RKO (cell line): ENCODE data around the gene NEB.

Experiments
- DNase-seq: peaks from one replicate; pipeline ENCODE4 v3.0.0-alpha.2; 2016; ENCODE audit warnings: low spot score

The NEB gene

DNA sequence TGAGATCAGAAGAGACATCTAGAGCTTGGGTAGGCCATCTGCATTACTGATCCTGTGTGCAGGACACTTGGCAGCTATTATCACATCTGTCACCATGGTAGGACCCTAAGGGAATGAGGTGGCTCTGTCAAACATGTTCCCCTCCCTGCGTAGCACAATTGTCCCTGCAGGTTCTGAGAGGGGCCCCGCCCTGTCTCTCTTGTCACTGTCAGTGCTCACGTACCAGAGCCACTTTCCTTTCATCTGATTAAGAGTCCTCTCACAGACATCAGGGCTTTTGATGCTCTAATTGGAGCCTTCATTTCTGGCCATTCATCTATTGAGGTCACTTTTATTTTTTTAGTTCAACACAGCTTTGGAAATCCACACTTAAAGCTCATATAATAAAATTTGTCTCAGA, 38.5 kb downstream of the NEB start:
- DNase-seq = no peak

DNA sequence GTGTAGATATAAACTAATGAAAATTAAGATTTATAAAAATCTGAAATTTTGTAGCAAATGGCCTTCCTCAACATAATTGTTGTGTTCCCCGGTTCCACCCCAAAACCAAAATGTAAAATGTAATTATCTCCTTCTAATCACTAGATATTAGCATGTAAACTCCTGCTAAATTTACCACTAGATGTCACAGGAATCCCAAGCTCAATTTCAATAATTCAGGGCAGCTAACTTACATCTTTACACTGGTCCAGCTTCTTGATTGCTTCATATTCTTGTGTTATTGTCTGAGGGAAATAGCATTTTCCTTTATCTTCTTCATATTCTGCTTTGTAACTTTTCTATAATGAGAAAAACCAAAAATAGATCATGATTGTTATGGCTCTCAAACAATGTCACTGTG, 42.6 kb downstream of the NEB start:
- DNase-seq = no peak

DNA sequence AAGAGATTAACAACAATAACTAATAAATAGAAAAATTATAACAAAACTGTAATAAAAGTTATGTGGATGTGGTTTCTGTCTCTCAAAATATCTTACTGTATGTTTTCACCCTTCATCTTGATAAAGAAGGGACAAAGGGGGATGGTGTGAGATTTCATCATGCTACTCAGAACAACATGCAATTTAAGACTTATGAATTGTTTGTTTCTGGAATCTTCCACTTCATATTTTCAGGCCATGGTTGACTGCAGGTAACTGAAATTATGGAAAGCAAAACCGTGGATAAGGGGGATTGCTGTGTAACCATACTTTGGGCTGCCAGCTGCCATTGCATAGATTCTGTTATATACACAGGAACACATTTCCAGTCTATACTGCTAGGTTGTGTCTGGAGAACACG, 45.6 kb downstream of the NEB start:
- DNase-seq = no peak

DNA sequence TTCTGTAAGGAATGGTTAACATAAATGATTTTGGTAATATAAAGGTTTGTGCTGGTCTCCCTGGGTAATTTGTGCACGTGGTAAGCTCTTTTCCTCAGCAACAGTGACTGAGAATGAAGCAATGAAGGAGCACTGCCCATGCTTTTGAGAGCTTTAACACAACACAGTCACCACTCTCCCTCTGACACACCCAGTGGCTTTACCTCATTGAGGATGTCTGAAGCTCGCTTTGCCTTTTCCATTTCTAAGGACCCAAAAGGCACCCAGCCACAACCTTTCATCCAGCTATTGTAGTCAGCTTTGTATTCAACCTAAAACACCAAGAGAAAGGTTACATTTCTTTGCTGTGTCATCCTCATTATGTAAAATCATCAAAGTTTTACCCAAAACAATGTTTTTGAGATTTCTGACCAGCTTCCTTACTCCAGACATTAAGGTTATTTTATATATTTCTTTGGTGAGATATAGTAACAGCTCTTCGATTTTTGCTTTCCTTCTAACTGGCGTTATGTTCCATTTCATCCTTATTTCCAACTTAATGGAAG, 51.7 kb downstream of the NEB start:
- DNase-seq = no peak

DNA sequence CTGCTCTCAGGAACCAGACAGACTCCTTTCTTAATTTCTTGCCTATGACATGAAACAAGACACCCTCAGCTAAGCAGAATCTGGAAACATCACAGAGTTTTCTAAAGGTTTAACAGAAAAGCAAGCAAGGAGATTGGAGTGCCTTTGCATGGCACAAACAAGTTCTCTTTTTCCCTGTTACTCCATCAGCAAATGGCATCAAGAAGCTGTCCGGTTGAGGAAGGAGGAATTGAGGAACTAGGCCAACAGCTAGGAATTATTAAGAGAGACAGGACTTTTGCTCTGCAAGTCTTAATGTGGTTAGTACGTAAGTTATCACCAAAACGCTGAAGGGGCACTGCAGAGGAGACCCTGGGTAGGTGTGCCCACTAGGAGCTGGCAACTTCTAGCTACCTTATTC, 53.2 kb downstream of the NEB start:
- DNase-seq = no peak

DNA sequence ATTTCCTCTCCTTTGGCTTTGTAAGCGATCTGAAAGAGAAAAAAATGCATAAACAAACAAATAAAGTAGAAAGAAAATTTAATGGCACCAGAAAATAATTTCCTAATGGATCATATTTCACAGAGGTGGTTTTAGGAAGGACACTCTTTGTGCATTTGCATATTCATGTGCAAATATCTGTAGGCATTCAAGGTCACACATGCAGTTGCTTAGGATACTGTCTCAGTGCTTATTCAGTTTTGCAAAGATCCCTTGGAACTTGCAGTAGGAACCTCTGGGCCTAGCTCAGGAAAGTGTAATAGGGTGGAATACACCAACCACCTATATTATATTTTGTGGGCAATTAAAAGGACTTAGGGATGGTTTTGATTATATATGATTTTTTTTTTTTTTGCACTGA, 54.3 kb downstream of the NEB start:
- no peak for DNase-seq

DNA sequence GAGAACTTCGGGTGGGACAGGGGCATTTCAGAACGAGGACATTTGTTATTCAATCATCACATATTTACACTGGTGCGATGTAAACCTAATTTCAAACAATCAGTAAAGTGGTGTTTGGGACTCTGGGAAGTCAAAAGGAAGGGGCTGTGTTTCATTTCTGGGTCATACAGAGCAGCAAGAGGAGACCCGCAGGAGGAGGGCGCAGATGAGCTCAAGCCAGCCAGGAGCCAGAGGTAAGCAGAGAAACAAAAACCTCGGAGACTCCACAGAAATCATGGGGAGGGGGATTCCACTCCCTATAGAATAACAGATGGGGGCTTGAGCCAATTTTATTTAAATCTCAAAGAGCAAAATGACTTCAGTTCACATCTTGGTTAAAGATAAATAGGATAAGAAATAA, 55.4 kb downstream of the NEB start:
- DNase-seq = no peak

DNA sequence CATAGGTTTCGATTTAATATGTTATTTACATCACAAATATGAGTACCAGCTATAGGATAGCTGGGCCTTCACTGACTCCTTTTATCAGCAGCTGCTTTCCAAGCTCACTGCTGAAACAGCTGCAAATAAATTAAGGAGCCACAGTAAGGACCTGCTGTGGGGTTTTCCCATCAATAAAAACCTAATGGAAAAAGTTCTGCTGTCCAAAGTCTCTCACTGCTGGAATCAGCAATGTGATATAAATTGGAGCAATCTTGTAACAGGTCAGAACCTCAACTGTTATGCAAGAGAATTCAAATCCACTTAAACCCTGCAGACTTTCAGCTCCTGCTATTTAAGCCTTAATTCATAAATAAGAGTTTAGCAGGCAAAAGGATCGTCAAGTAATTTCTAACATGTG, 61.3 kb downstream of the NEB start:
- DNase-seq = no peak

DNA sequence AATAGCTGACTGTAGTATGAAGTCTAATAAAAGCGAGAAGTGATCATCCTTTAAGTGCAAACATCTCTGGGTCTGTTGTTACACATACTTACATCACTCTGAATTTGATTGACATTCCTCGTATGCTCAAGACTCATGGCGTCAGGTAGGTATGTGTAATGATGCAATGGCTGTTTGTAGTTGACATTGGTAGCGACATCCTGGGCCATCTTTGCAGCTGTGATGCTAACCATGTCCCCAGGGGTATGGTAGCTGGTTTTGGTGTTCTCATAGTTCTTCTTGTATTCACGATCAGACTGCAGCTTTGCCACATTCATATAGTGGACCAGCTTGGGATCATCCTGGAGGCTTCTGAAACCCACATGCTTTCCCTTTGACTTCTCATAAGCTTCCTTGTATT, 62.0 kb downstream of the NEB start:
- DNase-seq = peak; percentile 18

DNA sequence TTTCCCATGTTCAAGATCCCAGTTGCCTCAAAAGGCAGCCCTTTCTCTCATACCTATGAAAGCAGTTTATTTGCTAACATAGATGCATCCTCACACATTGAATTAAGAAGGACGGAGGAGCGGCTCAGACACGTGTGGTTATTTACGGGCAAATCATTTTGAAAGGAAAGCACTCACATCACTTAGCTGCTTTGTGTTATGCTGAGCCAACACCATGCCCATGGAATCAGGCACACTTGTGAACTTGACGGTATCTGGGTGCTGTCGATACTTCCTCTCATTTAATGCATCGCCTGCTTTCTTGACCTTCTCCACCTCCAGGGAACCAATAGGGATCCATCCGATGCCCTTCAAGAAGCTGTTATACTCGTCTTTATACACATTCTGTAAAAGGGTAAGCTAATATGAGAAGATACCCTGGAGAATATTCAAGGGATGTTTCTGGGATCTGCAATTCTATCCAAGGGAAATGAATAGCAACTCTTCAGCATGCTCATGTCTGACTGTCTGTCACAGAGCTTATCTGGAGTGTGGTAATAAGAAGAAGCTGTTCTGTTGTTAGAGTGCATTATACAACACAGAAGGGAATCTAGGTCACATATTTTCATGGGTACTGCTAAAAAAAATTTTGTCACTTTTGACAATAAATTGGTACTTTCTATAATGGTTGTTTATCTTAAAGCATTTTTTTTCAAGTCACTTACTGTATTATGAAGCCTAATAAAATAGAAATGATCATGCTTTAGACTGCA, 63.3 kb downstream of the NEB start:
- no peak for DNase-seq

DNA sequence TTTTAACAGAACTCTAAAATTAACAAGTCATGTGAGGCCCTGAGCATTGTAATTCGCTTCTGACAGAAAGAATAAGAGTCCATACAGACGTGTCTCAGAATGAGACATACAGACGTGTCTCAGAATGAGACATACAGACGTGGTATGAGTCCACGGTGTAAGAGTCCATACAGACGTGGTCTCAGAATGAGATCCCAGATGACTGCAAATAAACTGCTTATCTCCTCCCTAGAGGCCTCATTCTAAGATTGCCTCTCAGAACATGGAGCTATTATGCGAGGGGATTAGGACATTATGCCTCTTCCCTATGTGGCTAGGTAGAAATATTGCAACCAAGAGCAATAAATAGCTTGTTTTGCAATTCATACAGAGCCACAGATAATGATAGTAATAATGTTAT, 63.9 kb downstream of the NEB start:
- peak; percentile 83 for DNase-seq

DNA sequence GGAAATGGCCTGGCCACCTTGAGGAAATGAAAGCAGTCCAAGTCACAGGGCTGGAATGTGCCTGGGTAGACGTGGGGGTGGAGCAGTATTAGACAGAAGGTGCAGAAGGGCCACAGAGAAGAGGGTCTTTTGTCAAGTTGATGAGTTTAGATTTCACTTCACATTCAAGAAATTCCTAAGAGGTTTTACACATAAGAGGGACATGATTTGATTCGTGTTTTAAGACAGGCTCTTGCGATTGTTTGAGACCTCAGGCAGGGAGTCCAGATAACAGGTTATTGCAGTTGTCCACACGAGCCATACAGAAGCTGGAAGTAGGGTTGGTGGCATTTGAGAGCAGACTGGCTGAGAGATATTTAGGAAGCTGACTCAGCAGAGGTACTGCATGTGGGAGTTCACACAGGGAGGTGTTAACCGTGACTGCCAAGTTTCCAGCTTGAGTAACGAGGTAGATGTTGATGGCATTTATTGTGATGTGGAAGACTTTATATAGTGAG, 64.6 kb downstream of the NEB start:
- peak; percentile 8 for DNase-seq

DNA sequence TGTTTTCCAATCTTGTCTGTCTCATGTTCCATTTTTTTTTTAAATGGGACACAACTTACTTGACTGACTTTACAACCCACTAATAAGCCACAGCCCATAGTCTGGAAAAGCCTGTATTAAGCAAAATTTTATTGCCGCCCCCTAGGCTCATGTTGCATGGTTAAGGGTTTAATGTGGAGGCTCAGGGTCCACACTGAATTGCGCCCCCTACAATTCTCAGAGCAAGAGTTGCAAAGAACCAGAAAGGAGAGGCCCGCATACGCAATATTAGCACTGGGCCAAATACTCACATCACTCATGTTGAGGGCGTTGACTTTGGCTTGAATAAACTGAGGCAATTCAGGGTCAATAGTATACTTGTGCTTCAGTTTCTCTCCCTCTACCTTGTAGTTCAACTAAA, 65.5 kb downstream of the NEB start:
- DNase-seq = no peak

DNA sequence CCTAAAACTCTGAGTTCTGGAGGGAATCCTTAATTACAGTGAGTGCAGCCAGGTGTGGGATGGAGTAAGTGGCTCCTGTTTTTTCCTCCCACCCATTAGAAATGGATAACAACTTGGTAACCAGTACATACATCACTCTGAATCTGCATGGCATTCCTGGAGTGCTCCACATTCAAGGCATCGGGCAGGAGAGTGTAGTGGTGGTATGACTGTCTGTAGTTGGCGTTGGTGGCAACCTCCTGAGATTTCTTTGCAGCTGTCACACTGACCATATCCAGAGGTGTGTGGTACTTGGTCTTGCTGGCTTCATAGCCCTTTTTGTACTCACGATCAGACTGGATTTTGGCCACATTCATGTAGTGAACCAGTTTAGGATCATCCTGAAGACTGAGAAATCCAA, 68.3 kb downstream of the NEB start:
- DNase-seq = no peak

DNA sequence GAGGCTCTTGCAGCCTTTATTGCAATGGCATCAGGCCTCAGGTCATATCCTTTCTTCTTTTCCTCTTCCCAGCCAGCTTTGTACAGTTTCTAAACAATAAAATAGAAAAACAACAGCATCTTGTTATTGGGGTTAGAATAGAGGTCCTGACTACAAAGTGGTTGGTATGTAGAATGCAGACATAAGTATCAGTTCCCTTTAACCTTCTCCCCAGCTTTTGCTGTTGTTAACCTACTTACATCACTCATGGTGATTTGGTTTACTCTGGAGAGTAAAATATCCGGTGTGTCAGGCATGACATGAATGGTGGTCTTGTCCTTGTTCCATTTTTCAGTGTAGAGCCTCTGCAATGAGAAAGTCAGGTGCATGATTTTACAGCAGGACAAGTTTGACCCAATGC, 69.8 kb downstream of the NEB start:
- no peak for DNase-seq

DNA sequence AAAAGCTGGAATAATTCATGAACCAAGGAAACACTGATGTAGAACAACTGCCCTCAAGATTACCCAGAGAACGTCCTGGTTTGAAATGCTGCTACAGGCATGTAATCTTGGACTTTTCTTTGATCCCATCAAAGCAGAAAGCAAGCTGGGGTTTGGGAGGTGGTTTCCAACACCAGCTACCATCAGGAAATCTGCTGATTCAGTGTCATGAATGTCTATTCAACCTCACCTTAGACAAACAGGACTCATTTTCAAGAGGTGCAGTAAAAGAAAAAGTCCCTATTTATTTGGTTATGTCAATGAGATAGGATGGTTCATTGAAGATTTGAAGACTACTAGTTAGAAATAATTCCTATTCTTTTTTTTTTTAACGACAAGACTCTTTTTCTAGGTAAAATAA, 72.7 kb downstream of the NEB start:
- no peak for DNase-seq

DNA sequence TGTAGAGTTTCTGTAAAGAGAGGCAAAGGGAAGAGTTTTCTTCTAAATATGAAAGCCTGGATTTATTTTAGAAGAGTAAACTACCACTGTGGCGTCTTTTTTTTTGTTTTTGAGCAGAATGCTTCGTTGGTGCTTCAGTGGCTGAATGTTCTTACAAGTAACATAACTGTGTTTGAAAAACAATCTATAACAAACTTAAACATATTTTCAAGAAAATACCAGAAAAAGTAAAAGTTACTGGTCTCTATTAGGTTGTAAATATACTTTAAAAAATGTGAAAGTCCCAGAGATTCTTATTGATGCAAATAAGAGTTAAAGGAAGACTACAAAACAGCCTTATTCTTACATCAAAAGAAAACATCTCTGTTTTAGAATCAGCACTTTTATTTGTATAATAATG, 76.2 kb downstream of the NEB start:
- no peak for DNase-seq

DNA sequence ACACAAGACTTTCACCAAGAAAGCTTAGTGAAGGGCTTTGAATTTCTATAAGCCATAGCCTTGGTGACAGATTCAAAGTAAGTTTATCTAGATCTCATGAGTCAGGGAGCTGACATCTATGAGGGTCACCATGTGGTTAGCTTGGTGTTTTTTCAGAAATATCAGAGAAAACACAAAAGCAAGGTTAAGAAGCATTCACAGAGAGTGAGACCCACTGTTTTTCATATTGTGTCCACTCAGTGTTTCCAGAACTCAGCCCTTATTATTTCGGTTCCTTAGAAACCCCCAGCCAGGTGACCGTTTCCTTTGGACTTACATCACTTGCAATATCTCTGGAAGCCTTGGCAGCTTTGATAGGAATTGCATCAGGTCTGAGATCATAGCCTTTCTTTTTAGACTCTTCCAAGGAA, 76.6 kb downstream of the NEB start:
- no peak for DNase-seq

DNA sequence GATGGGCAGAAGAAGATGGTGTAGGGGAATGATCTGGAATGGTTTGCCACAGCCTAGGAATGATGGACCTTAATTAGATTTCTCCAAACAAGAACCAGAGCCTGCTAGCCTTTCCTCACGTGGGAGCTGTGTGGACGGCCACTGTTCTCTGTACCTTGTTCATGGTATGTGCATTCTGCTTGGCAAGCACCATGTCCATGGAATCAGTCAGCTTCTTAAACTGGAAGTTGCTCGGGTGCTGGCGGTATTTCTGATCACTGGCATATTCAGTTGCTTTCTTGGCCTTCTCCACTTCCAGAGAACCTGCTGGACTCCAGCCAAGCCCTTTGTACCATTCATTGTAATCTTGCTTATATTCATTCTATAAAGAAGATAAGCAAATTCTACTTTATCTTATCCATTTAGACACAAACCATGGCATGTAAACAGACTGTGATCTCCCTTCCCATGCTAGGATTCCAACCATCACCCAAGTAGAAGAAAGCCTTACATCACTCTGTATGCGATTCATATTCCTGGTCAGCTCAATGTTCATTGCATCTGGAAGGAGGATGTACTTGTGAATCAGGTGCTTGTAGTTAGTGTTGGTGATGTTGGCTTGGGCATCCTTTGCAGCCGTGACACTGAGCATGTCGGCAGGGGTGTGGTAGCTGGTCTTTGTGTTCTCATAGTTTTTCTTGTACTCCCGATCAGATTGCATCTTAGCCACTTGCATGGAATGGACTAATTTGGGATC, 78.4 kb downstream of the NEB start:
- DNase-seq = no peak

DNA sequence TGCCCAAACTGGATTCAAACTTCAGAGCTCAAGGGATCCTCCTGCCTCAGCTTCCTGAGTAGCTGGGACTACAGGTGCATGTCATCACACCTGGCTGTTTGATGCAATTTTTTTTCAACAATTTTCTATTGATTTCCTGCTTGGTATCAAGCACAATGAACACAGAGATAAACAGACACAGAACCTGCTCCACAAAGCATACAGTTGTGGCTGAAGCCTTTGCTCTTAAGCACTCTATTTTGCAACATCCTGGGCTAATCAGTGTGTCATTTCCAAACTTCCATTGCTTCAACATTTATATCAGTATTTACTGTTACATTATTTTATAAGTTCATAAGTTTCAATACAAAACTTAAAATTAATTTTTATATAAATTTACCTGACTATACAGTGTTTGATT, 79.4 kb downstream of the NEB start:
- DNase-seq = no peak

DNA sequence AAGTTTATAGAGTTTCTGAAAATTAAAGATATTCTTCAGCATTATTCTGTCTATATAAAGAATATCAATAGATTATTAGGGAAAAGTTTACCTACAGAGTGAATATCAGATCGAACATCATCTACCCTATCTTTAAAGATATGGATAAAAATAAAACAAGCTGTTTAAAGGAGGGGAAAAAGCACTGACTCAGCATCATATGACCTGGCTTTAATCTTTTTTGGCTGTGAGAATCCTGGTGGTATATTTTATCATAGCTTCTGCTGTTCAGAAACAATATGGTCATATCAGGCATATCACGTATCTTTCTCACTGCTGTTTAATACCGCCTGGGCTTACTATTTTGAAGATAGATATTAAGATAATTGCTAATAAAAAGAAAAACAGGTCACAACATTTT, 80.2 kb downstream of the NEB start:
- no peak for DNase-seq

DNA sequence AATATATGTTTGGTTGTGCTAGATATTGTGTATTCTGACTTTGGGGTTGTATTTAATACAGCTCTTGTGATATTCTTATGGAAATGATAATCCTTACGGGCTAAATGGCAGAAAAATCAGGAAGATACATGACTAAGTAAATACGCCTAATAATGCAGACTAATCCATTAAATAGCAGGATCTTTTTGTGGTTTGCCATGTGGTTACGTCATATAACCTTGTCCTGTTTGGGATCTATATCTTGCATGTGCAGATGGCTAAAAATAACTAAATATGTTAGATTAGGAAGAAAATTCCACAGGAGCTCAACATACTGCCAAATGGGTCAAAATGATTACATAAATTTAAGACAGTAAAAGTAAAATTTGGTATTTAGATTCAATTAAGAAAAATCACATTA, 83.0 kb downstream of the NEB start:
- DNase-seq = no peak

DNA sequence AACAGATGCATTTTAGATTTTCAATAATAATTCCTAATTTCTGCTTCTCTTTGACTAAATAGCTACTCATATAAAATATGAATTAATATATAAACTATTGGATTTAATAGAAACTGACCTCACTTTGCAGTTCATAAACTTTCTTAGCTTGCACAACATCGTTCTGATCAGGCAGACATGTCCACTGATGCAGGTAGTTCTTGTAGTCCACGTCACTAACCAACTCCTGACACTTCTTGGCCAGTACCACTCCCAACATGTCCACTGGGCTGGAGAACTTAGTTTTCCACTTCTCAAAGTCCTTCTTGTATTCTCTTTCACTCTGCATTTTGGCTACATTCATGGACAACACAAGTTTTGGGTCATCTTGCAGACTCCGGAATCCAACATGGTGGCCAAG, 83.8 kb downstream of the NEB start:
- DNase-seq = no peak

DNA sequence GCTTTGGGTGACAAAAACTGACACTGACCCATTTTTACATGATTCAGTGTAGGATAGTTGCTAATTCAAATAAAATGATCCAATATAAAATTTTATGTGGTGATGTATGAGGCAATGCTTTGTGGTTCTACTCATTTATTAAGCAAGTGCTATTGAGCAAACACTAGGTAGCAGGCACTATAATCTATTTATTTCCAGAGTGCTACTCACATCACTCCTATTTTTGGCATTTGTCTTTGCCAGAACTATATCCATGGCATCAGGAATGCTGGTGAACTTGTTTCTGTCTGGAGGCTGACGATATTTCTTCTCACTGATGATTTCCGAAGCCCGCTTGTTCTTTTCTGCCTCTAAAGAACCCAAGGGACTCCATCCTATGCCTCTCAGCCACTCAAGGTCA, 84.3 kb downstream of the NEB start:
- no peak for DNase-seq
